Calu3 (cell line): ENCODE data around the gene TBX19. TPM values are rescaled to one million over a fixed set of nuclear protein-coding genes. Genes with fewer than 3 reads are reported as not detected.

ENCODE experiments used
- BruUV-seq: library from RNA; stranded (reverse); fragments of 400-500 nt; replicated peaks from 2 replicates; lab custom pipeline; 2021; lab: Mats Ljungman, UMichigan
- CTCF ChIA-PET: fragments of 300-600 bp; sonication (Branson Sonifier 250); formaldehyde crosslinking; loops from one replicate; lab custom pipeline; 2022; ENCODE audit warnings: antibody characterized with exemption; lab: Charles Lee
- DNase-seq: peaks from one replicate; pipeline ENCODE4 v3.0.0; 2022
- H3K27ac Mint-ChIP-seq: one replicate; pipeline ENCODE4 v1.8.0; 2022; ENCODE audit warnings: mixed read lengths; ENCODE audit not compliant: unreplicated experiment
- H3K27me3 Mint-ChIP-seq: one replicate; pipeline ENCODE4 v1.8.0; 2022; ENCODE audit warnings: mixed read lengths; ENCODE audit not compliant: unreplicated experiment
- H3K36me3 Mint-ChIP-seq: one replicate; pipeline ENCODE4 v1.8.0; 2022; ENCODE audit warnings: mild to moderate bottlenecking, moderate library complexity, mixed read lengths; ENCODE audit not compliant: insufficient read depth, unreplicated experiment
- H3K4me1 Mint-ChIP-seq: one replicate; pipeline ENCODE4 v1.8.0; 2022; ENCODE audit warnings: mild to moderate bottlenecking, low read depth, mixed read lengths; ENCODE audit not compliant: unreplicated experiment
- H3K4me3 Mint-ChIP-seq: one replicate; pipeline ENCODE4 v1.8.0; 2022; ENCODE audit warnings: mild to moderate bottlenecking, low read depth, moderate library complexity, mixed read lengths; ENCODE audit not compliant: unreplicated experiment
- H3K9me3 Mint-ChIP-seq: one replicate; pipeline ENCODE4 v1.8.0; 2022; ENCODE audit warnings: low read depth, mixed read lengths; ENCODE audit not compliant: unreplicated experiment
- intact Hi-C: fragments of 100-400 bp; cut with micrococcal nuclease; formaldehyde crosslinking; loops from one replicate; pipeline ENCODE4 v1.10.0; 2022; ENCODE audit not compliant: unreplicated experiment
- total RNA-seq: library from RNA; stranded (reverse); gene quantifications from 2 replicates; pipeline ENCODE4 v1.2.3, GENCODE V29; 2022
- TF ChIP-seq, protein P1 (sequence below): fragments of 200-600 bp; IDR thresholded peaks from one replicate; pipeline ENCODE4 v1.8.0; 2022; ENCODE audit warnings: antibody characterized with exemption; ENCODE audit not compliant: unreplicated experiment

The TBX19 gene
- total RNA-seq, 1 experiment from 2014 or later: 3.5 TPM

DNA sequence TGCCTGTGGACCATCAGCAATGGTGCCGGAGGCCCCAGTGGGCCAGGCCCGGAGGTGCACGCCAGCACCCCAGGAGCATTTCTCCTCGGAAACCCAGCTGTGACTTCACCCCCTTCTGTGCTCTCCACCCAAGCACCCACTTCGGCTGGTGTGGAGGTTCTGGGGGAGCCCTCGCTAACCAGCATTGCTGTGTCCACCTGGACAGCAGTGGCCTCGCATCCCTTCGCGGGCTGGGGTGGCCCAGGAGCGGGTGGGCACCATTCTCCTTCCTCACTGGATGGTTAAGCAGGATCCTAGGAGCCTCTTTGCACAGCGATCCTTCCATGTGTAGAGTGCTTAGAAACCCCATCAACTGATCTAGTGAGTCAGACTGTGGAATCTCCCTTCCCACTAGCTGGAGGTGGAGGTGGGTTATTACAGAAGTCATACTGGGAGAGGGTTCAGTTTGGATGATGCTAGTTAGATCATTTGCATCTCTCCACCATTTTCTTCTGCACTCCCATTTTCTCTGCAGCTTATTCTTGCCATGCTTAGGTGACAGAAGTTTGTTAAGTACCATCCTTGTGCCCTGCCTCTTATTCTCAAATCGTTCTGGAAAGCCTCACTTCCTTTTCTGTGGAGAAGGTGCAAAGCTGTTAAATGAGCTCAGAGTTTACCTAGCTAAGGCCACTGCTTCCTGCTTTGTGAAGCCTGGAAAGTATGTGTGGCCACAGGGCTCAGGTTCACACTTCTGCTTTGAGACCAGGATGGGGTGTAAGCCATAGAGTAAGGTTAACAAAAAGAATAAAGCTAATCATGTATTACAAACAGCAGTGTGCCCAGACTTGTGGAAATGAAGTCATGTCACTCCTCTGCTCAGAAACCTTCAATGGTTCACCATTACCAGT lies 32.3 kb downstream of the TBX19 start:
- Mint-ChIP-seq H3K27me3 (no peaks in the 10 kb centered on the region), H3K4me1 (peaks cover 8% of the 10 kb centered on the region), H3K9me3 (no peaks in the 10 kb centered on the region), H3K36me3 (no peaks in the 10 kb centered on the region), H3K27ac (no peak overlapping the region), H3K4me3 (no peak overlapping the region)
- TF ChIP-seq, protein P1, sequence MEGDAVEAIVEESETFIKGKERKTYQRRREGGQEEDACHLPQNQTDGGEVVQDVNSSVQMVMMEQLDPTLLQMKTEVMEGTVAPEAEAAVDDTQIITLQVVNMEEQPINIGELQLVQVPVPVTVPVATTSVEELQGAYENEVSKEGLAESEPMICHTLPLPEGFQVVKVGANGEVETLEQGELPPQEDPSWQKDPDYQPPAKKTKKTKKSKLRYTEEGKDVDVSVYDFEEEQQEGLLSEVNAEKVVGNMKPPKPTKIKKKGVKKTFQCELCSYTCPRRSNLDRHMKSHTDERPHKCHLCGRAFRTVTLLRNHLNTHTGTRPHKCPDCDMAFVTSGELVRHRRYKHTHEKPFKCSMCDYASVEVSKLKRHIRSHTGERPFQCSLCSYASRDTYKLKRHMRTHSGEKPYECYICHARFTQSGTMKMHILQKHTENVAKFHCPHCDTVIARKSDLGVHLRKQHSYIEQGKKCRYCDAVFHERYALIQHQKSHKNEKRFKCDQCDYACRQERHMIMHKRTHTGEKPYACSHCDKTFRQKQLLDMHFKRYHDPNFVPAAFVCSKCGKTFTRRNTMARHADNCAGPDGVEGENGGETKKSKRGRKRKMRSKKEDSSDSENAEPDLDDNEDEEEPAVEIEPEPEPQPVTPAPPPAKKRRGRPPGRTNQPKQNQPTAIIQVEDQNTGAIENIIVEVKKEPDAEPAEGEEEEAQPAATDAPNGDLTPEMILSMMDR: no peak
- intact Hi-C loops: no loop called here
- BruUV-seq: no TSS peak
- CTCF ChIA-PET: interaction anchor here (0.6 to 1.4 kb wide), 4 partner anchors 11 to 915 kb away, joined by 4 to 6 read pairs (median 5); no protein-coding TSS in a partner anchor
- no peak for DNase-seq

DNA sequence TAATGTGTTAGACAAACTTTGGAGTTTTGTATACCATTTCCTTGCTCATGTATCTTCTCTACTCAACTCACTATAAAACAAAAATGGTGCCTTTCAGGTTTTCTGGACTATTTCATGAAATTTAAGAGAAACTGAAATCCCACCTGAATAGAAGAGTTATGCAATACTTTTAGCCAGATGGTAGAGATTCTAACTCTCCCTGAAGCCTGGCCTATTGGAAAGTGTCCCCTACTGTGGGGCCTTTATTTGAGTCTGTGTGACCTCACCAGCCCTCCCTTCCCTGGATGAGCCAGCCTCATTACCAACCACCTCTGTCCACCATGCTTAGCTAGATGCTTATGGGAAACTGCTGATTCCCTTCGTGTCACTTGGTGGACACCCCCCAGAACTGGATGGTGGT lies 35.5 kb downstream of the TBX19 start:
- TF ChIP-seq, protein P1: no peak
- BruUV-seq: no TSS peak
- Mint-ChIP-seq H3K9me3 (no peaks in the 10 kb centered on the region), H3K27me3 (no peaks in the 10 kb centered on the region), H3K4me3 (no peak overlapping the region), H3K27ac (no peak overlapping the region), H3K36me3 (no peaks in the 10 kb centered on the region), H3K4me1 (peaks cover 28% of the 10 kb centered on the region)
- DNase-seq: no peak
- intact Hi-C loops: no loop called here
- CTCF ChIA-PET: no interaction called here

DNA sequence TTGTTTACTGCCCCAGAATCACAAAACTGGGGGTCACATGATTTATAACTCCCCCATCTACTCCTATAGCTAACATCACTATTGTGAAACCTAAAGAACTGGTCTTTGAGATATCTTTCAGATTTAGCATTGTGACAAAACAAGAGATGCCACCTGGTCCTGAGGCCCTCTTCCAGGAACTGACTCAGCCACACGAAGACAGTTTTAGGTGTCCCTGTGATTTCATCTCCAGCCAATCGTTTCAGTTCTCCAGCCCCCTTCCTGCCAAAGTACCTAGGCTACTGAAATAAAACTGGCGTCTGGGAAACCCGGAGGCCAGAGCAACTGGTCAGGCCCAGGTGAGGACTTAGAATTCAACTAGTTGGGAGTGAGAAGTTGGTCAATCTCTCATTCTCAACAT lies 36.6 kb downstream of the TBX19 start:
- BruUV-seq: no TSS peak
- Mint-ChIP-seq H3K9me3 (no peaks in the 10 kb centered on the region), H3K36me3 (no peaks in the 10 kb centered on the region), H3K27ac (no peak overlapping the region), H3K27me3 (no peaks in the 10 kb centered on the region), H3K4me1 (peaks cover 39% of the 10 kb centered on the region), H3K4me3 (no peak overlapping the region)
- no peak for DNase-seq
- TF ChIP-seq, protein P1: no peak
- CTCF ChIA-PET: interaction anchor here (0.6 to 0.7 kb wide), 2 partner anchors 38 to 1572 kb away, joined by 3 to 16 read pairs; no protein-coding TSS in a partner anchor
- intact Hi-C loops: no loop called here

DNA sequence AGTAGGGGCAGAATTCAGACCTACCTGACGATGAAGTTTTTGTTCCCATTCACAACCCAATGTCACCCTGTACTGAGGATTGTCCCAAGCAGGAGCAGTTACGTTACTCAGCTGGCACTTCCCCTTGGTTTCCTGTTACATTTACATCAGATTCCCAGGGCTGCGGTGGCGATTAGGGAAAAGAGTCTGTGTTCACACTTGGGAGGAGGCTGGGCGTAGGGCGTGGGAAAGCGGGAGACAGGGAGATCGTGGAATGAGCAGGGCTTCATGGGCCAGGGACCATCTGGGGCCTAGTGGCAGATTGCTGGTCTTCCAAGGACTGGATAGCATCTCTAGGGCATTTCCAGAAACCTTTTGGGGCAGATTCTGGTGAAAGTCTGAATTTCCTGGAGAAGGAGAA lies 39.0 kb downstream of the TBX19 start:
- CTCF ChIA-PET: no interaction called here
- no peaks in the 10 kb centered on the region for H3K27me3 Mint-ChIP-seq
- H3K4me1 Mint-ChIP-seq: peaks cover 31% of the 10 kb centered on the region
- no peak overlapping the region for H3K4me3 Mint-ChIP-seq
- intact Hi-C loops: loop anchor here (5.0 kb wide), 1 partner anchor 227 kb away; no protein-coding TSS in a partner anchor
- TF ChIP-seq, protein P1: no peak
- DNase-seq: no peak
- H3K27ac Mint-ChIP-seq: peak overlapping the region; percentile 19
- BruUV-seq: no TSS peak
- no peaks in the 10 kb centered on the region for H3K36me3 Mint-ChIP-seq
- H3K9me3 Mint-ChIP-seq: peaks cover under 1% of the 10 kb centered on the region
